ENCODE data around the gene PCSK1. TPM values are rescaled to one million over a fixed set of nuclear protein-coding genes. Genes with fewer than 3 reads are reported as not detected.

PCSK1 gene
- total RNA-seq, 4 donors from 2014 or later = 0.14 to 0.88 TPM; not detected in 2

DNA sequence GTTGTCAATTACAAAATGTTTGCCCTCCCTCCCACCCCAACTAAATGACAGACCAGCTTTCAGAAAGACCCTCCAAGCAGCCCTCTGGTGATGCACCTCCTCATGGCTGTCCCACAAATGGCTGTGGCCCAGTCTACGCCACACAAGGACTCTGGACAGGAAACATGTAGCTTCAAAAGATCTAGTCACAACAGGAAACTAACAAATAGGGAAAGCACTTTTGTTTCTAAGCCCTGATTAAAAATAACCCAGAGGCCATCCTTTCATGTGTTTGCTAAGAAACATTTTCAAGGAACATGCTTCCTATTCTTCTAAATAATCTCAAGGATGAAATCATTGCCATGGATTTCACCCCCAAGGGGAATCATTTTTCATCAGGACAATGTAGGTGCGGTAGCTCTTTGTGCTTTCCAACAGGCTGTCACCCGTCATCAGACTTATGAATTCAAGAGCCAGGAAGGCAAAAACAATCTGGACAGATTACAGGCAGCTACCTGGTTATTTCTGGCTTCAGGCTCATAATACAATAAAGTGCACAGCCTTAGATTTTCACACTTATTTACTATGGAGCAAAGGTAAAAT lies 20.1 kb downstream of the PCSK1 start:
- intact Hi-C loops (cut with DNase I; ENCODE audit: low total_unique reads) = no loop called here
- Histone ChIP-seq H3K4me3 (no peak overlapping the region), H3K36me3 (no peaks in the 10 kb centered on the region), H3K27me3 (no peaks in the 10 kb centered on the region), H3K27ac (no peak overlapping the region), H3K4me1 (no peaks in the 10 kb centered on the region), H3K9me3 (no peaks in the 10 kb centered on the region)
- DNase-seq = no peak
- TF ChIP-seq, protein P1, sequence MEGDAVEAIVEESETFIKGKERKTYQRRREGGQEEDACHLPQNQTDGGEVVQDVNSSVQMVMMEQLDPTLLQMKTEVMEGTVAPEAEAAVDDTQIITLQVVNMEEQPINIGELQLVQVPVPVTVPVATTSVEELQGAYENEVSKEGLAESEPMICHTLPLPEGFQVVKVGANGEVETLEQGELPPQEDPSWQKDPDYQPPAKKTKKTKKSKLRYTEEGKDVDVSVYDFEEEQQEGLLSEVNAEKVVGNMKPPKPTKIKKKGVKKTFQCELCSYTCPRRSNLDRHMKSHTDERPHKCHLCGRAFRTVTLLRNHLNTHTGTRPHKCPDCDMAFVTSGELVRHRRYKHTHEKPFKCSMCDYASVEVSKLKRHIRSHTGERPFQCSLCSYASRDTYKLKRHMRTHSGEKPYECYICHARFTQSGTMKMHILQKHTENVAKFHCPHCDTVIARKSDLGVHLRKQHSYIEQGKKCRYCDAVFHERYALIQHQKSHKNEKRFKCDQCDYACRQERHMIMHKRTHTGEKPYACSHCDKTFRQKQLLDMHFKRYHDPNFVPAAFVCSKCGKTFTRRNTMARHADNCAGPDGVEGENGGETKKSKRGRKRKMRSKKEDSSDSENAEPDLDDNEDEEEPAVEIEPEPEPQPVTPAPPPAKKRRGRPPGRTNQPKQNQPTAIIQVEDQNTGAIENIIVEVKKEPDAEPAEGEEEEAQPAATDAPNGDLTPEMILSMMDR (IDR thresholded peaks at IDR 0.05) = no peak
- TF ChIP-seq POLR2A (IDR thresholded peaks at IDR 0.05) = no peak

DNA sequence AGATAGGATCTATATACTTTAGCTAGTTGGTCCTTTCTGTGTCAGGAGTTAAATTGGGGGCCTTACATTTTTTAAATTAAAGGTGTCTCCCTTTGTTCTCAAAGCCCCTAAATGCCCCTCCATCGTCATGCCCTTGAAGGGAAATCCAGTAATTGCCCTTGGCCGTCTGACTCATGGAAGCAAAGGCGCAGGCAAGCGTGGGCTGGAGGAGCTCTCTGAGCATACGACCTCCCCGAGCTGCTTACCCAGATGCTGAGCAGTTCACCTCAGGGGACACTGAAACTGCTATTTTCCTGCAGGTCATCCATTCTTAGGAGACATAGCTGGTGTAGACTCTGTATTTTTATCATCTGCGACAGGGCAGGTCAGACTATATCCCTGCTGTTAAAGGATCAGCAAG lies 23.0 kb downstream of the PCSK1 start:
- H3K9me3 ChIP-seq = no peaks in the 10 kb centered on the region
- TF ChIP-seq, protein P1 (IDR thresholded peaks at IDR 0.05) = no peak
- TF ChIP-seq POLR2A (IDR thresholded peaks at IDR 0.05) = no peak
- H3K36me3 ChIP-seq = no peaks in the 10 kb centered on the region
- no peak overlapping the region for H3K4me3 ChIP-seq
- no peak for DNase-seq
- no peaks in the 10 kb centered on the region for H3K27me3 ChIP-seq
- no peak overlapping the region for H3K27ac ChIP-seq
- H3K4me1 ChIP-seq = no peaks in the 10 kb centered on the region
- intact Hi-C loops (cut with DNase I; ENCODE audit: low total_unique reads) = no loop called here

DNA sequence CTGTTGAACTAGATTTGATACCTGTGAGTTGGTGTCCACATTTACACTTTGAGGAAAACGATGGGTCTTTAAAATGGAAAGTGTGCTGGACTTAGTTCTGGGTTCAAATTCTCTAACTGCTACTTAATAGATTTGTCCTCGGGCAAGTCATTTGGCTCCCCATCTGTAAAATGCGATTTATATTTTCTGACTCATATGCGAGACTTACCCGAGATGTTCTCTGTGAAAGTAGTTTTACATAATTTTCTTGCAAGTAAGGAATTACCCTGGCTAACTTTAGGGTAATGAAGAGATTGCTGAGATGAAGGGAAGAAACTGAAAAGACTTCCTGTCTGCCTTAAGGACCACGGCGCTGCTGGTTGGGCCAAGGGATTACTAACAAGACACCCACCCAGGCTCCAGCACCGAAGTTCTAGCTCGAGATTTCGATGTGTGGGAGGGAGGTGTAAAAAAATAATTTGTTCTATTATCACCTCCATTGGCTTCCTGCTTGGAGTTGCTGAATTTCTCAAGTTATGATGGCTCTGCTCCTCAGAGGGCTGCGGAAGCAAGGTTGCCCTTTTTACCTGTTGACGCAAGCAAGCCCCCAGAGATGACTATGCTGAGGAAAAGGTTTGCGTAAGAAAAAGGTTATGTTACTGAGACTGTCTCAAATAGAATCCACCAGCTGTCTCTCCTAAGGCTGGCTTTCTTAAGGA lies 24.1 kb downstream of the PCSK1 start:
- H3K36me3 ChIP-seq = no peaks in the 10 kb centered on the region
- no peaks in the 10 kb centered on the region for H3K9me3 ChIP-seq
- no peak overlapping the region for H3K4me3 ChIP-seq
- no peak for DNase-seq
- no peaks in the 10 kb centered on the region for H3K4me1 ChIP-seq
- H3K27me3 ChIP-seq = no peaks in the 10 kb centered on the region
- TF ChIP-seq POLR2A (IDR thresholded peaks at IDR 0.05) = no peak
- TF ChIP-seq, protein P1 (IDR thresholded peaks at IDR 0.05) = no peak
- intact Hi-C loops (cut with DNase I; ENCODE audit: low total_unique reads) = no loop called here
- H3K27ac ChIP-seq = no peak overlapping the region

DNA sequence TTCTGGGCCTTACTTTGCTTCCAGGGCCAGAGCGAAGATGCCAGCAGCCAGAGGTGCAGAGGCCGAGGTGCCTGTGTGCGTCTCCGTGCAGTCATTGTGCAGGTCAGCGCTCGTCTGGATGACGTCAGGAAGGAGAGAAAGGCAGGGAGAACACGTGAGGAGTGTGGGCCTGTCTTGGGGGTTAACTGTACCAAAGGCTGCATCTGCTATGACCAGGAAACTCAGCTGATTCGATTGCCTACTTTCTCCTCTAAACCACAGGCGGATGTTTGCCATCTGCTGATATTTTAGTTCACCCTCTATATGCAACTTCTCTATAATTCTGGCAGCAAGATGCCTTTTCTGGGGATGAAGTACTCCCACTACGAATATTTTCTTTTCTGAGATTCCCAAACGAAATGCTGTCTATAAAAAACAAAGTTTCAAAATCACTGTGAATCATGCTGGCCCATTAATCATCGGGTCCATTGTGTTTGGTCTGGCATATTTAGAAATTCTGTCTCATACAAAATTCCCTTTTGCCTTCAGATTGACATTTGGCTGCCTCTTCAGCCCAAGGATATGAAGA lies 24.8 kb downstream of the PCSK1 start:
- no peak for TF ChIP-seq POLR2A (IDR thresholded peaks at IDR 0.05)
- TF ChIP-seq, protein P1 (IDR thresholded peaks at IDR 0.05) = no peak
- no peak overlapping the region for H3K4me3 ChIP-seq
- H3K27ac ChIP-seq = no peak overlapping the region

DNA sequence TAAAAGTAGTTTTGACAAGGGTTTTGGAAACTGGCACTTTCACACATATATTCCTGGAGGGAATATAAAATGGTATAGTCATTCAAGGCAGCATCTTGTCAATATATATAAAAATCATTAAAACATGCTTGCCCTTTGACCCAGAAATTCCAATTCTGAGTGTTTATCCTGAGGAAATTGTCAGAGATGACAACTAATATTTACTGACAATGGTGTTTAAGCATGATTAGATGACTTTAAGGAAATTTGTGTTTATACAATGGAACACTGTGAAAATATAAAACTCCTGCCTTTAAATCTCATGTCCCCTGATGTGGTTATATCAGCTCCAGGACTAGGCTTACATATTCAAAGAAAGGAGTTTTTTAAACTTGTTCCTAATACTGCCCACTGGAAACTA lies 25.6 kb downstream of the PCSK1 start:
- TF ChIP-seq POLR2A (IDR thresholded peaks at IDR 0.05) = no peak
- TF ChIP-seq, protein P1 (IDR thresholded peaks at IDR 0.05) = no peak
- Histone ChIP-seq H3K27ac (no peak overlapping the region), H3K9me3 (no peaks in the 10 kb centered on the region), H3K27me3 (no peaks in the 10 kb centered on the region), H3K4me3 (no peak overlapping the region), H3K36me3 (no peaks in the 10 kb centered on the region), H3K4me1 (no peaks in the 10 kb centered on the region)
- intact Hi-C loops (cut with DNase I; ENCODE audit: low total_unique reads) = no loop called here
- no peak for DNase-seq

More for the DNA sequence above, 24.8 kb downstream of the PCSK1 start:
- H3K4me1 ChIP-seq = no peaks in the 10 kb centered on the region
- H3K27me3 ChIP-seq = no peaks in the 10 kb centered on the region
- no peak for DNase-seq
- intact Hi-C loops (cut with DNase I; ENCODE audit: low total_unique reads) = no loop called here
- H3K36me3 ChIP-seq = no peaks in the 10 kb centered on the region
- H3K9me3 ChIP-seq = no peaks in the 10 kb centered on the region
